ENCODE measurements around the gene JCAD.
"Not testable (repeated sequence)": the region's sequence is repeated elsewhere in the genome, so short reads cannot be mapped to it uniquely, and the experiment has no call there.

The JCAD gene

DNA sequence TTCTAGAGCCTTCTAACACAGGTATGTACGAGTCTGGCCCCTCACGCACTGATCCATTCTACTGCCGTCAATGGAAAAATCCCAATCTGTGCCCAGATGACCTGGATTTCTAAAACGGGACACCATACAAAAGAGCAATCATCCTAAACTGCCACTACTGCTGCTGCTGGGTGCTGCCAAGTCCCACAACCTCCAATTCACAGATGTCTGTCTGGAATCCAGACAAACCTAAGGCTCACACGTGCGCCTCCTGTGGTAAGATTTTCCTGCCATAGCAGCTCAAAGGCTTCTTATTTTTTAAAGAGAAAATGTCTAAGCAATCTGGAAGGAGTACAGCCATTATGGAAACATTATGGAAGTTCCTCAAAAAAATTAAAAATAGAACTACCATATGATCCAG lies 40.9 kb downstream of the JCAD start:
- no peak for DNase-seq

DNA sequence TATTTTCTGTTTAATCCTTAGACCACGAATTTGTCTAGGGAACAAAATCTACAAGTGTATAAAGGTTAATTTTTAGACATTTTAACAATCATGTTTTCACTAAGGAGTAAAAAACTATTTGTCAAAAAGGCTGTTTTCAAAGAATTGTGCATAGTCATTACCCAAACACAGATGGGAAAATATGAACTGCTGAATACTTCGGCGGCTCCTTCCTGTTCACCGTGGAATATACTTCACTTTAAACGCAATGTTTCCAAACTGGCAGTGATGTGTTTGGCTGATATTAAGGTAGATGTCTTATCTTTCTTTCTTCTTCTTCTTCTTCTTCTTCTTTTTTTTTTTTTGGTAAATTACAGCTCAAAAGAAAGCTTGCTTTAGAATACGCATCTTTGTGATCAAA lies 41.4 kb downstream of the JCAD start:
- DNase-seq: no peak

DNA sequence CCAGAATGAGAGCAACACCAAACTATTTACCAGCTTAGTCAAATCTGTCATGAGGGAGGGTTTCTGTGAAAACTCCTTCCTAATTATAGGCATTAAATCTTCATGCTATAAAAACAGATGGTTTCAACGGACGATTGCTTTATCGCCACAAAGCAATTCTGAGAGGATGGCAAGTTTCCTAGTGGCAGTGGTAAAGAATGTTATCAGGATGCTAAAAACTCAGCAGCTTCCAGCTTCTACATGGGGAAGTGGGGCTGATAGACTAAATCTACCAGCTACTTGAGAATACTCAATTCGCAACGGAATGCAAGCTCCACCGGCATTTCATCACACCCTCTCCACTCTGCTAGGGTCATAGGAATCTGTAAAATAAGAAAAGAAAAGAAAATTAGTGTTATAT lies 41.8 kb downstream of the JCAD start:
- DNase-seq: no peak

GRCh38 chr10:30014511-30014910 lies 44.9 kb downstream of the JCAD start:
- no peak for DNase-seq

GRCh38 chr10:30013757-30014156 lies 45.6 kb downstream of the JCAD start:
- DNase-seq: peak; percentile 40

DNA sequence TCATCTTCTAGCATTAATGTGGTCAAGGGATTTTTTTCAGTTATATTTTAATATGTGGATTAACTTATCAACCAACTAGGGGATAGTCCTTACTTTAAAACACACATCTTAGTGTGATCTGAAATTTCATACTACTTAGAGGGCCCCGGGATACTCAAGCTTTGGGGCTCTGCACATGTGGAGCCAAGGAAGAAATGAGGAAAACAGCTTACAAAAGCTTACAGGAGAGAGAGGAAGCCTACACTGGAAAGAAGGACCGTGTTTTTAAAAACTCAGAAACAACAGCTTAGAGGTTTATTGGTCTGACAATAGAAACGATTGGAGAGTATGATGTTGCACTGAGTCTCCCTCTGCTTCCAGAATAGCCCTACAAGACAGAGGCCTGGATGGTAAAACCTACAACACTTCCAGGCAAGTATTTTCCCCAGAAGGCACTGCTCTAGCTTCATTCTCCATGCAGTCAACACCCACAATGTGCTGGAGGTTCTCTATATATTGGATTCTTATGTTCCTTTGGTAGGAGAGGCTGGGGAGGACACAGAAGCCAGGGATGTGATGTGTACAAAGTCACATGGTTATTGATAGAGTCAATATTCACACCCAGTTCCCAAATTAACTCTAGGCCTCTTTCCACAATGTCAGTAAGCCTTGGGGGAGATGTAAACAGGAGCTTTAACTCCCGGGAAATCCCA lies 47.3 kb downstream of the JCAD start:
- DNase-seq: peak; percentile 43

GRCh38 chr10:30011396-30011795 lies 48.0 kb downstream of the JCAD start:
- no peak for DNase-seq

- DNase-seq: no peak
Measured at GRCh38 chr10:30007406-30007805, 52.0 kb downstream of the JCAD start.

- DNase-seq: no peak
Measured at GRCh38 chr10:30006410-30006809, 53.0 kb downstream of the JCAD start.

GRCh38 chr10:30005116-30005515 lies 54.3 kb downstream of the JCAD start:
- not testable (repeated sequence) for DNase-seq

GRCh38 chr10:30002426-30003266 lies 56.7 kb downstream of the JCAD start:
- DNase-seq: peak; percentile 67

GRCh38 chr10:30000802-30001571 lies 58.4 kb downstream of the JCAD start:
- no peak for DNase-seq

GRCh38 chr10:29998142-29998808 lies 61.1 kb downstream of the JCAD start:
- peak; percentile 71 for DNase-seq

- DNase-seq: no peak
Measured at GRCh38 chr10:29994811-29995210, 64.6 kb downstream of the JCAD start.

- DNase-seq: no peak
Measured at GRCh38 chr10:29993319-29993915, 66.0 kb downstream of the JCAD start.

DNA sequence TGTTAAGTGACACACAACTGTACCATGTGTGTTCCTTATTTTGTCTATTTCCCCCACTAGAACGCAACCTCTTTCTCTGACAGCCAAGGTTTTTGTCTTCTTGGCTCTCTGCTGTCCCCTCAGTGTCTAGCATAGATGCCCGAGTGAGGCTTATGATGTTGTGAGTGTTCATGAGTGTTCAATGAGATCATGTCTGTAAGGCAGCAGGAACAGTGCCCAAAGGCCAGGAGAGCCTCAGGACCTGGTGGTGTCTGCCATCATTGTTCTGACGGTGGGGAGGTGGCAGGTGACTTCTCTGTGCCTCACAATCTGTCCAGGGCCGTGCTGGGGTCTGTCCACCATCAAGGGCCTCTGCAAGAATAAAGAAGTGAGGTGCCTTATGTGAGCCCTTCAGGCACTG lies 66.5 kb downstream of the JCAD start:
- no peak for DNase-seq

GRCh38 chr10:29991382-29991781 lies 68.0 kb downstream of the JCAD start:
- DNase-seq: no peak

GRCh38 chr10:29987471-29987870 lies 71.9 kb downstream of the JCAD start:
- DNase-seq: no peak

DNA sequence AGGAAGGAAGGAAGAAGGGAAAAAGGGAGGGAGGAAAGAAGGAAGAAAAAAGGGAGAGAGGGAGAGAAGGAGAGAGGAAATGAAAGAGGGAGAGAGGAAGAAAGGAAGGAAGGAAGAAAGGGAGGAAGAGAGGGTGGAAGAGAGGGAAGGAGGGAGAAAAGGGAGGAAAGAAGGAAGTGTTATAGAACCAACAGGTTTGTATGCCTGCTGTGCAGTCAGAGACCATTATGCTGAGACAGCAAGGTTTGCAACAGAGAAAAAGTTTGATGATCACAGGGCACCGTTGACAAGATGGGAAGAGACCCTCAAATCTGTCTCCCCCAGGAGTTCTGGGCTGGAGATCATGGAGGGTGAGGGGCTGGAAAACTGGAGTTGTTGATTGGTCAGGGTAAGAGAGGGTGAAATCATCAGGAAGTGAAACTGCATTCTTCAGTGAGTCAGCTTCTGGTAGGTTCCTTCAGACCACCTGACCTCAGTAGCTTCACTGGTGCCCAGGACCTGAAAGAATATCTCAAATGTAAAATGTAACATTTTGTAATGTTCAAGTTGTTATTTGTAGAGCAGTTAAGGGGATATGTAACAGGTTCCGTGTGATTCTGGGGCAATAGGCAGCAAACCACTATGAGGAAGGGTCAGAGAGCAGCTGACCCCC lies 76.3 kb downstream of the JCAD start:
- no peak for DNase-seq

DNA sequence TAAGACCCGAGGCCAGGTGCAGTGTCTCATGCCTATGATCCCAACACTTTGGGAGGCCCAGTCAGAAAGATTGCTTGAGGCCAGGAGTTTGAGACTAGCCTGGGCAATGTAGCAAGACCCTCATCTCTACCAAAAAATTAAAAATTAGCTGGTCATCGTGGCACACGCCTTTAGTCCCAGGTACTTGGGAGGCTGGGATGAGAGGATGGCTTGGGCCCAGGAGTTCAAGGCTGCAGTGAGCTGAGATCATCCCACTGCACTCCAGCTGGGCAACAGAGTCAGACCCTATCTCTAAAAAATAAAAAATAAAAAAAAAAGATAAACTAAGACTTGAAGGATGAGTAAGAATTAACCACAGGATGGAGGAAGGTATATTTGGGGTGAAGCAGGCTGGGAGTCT lies 77.9 kb downstream of the JCAD start:
- no peak for DNase-seq

DNA sequence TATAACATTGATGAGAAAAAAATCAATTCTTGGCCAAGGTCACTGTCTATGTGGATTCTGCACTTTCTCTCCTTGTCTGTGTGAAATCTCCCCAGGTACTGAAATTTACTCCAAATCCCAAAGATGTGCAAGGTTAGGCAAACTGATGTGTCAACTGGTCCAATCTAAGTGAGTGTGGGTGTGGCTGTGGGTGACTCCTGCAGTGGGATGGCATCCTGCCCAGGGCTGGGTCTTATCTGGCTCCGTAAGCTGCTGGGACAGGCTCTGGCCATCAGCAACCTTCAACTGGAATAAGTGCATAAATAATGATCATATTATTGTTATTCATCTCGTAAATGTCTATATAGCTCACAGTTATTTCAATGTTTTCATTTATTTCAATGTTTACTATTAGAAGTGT lies 79.3 kb downstream of the JCAD start:
- no peak for DNase-seq

DNA sequence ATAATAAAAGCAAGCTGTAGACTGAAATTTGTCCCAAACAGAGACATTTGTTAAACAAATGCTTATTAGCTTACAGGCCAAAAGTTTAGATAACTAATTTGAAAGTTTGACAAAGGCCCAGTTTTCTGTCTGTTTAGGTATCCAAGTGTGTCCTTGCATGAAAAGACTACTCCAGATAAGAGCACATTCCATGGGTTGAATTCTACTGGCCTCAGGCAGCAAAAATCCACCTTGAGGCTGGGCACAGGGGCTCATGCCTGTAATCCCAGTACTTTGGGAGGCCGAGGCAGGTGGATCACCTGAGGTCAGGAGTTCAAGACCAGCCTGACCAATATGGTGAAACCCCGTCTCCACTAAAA lies 80.0 kb downstream of the JCAD start:
- DNase-seq: not testable (repeated sequence)

Data from NCI-H69 (cell line).